Measurements from ENCODE around the gene SDK2. TPM values are rescaled to one million over a fixed set of nuclear protein-coding genes. Genes with fewer than 3 reads are reported as not detected.

Gene SDK2
- total RNA-seq, 1 donor from 2014 or later, result 11.2 TPM

- DNase-seq (ENCODE audit: low read depth) (no peak), FAIRE-seq (no peak)
- H3K27ac Mint-ChIP-seq (ENCODE audit: unreplicated experiment), result no peak overlapping the region
- H3K9me3 Mint-ChIP-seq (ENCODE audit: unreplicated experiment), result no peaks in the 10 kb centered on the region
- Histone ChIP-seq H3K9me3 (ENCODE audit: insufficient read depth, low read depth, low read length) (no peaks in the 10 kb centered on the region), H2AFZ (ENCODE audit: low read depth, low read length) (no peak overlapping the region), H3K27me3 (ENCODE audit: insufficient read depth, low read length) (no peaks in the 10 kb centered on the region), H3K4me3 (ENCODE audit: insufficient read depth, low read depth, low read length) (no peak overlapping the region), H3K79me2 (ENCODE audit: insufficient read depth, low read length) (no peaks in the 10 kb centered on the region), H4K20me1 (ENCODE audit: insufficient read depth, low read length) (no peaks in the 10 kb centered on the region), H3K36me3 (ENCODE audit: insufficient read depth, low read length) (no peaks in the 10 kb centered on the region), H3K27ac (ENCODE audit: low read depth, low read length) (no peak overlapping the region), H3K4me2 (ENCODE audit: low read length) (no peak overlapping the region), H3K4me1 (ENCODE audit: insufficient read depth, low read length) (no peaks in the 10 kb centered on the region), H3K9ac (ENCODE audit: low read length) (no peak overlapping the region)
- no peak overlapping the region for H3K4me3 Mint-ChIP-seq (ENCODE audit: unreplicated experiment)
- H3K27me3 Mint-ChIP-seq (ENCODE audit: low read depth, unreplicated experiment), result peaks cover 1% of the 10 kb centered on the region
- no peaks in the 10 kb centered on the region for H3K4me1 Mint-ChIP-seq (ENCODE audit: low read depth, unreplicated experiment)
- TF ChIP-seq CTCF (IDR thresholded peaks at IDR 0.05; ENCODE audit: insufficient read depth, low read depth, low read length) (no peak), EZH2 (IDR thresholded peaks at IDR 0.05; ENCODE audit: insufficient read depth, low read length) (no peak)
- H3K36me3 Mint-ChIP-seq (ENCODE audit: low read depth, unreplicated experiment), result no peaks in the 10 kb centered on the region
Measured at GRCh38 chr17:73564843-73565242, 79.4 kb downstream of the SDK2 start.

DNA sequence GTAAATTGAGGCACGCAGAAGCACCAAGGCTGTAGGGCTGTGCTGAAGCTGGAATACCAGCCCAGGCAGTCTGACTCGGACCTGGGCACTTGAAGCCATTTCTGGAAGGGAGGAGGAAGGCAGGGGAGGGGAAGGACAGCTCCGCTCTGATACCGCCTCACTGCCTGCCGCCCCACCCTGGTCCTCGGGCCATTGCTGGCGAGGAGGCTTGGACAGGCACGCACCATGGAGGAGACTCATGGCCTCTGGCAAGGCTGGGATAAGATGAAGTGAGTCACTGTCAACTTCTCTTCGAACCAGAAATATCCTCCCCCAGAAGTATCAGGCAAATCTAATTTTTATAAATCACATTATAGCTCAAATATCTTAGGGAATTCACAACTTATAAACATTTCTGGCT lies 81.3 kb downstream of the SDK2 start:
- peaks cover 2% of the 10 kb centered on the region for H3K27me3 Mint-ChIP-seq (ENCODE audit: low read depth, unreplicated experiment)
- Histone ChIP-seq H3K27me3 (ENCODE audit: insufficient read depth, low read length) (no peaks in the 10 kb centered on the region), H3K4me1 (ENCODE audit: insufficient read depth, low read length) (no peaks in the 10 kb centered on the region), H3K79me2 (ENCODE audit: insufficient read depth, low read length) (no peaks in the 10 kb centered on the region), H2AFZ (ENCODE audit: low read depth, low read length) (no peak overlapping the region), H3K4me3 (ENCODE audit: insufficient read depth, low read depth, low read length) (no peak overlapping the region), H3K27ac (ENCODE audit: low read depth, low read length) (no peak overlapping the region), H3K9me3 (ENCODE audit: insufficient read depth, low read depth, low read length) (no peaks in the 10 kb centered on the region), H4K20me1 (ENCODE audit: insufficient read depth, low read length) (no peaks in the 10 kb centered on the region), H3K36me3 (ENCODE audit: insufficient read depth, low read length) (no peaks in the 10 kb centered on the region), H3K4me2 (ENCODE audit: low read length) (no peak overlapping the region), H3K9ac (ENCODE audit: low read length) (no peak overlapping the region)
- DNase-seq (ENCODE audit: low read depth) (no peak), FAIRE-seq (no peak)
- no peak overlapping the region for H3K4me3 Mint-ChIP-seq (ENCODE audit: unreplicated experiment)
- H3K4me1 Mint-ChIP-seq (ENCODE audit: low read depth, unreplicated experiment), result peaks cover 5% of the 10 kb centered on the region
- H3K27ac Mint-ChIP-seq (ENCODE audit: unreplicated experiment), result no peak overlapping the region
- no peaks in the 10 kb centered on the region for H3K9me3 Mint-ChIP-seq (ENCODE audit: unreplicated experiment)
- TF ChIP-seq CTCF (IDR thresholded peaks at IDR 0.05; ENCODE audit: insufficient read depth, low read depth, low read length), result no peak
- no peak for TF ChIP-seq EZH2 (IDR thresholded peaks at IDR 0.05; ENCODE audit: insufficient read depth, low read length)
- no peaks in the 10 kb centered on the region for H3K36me3 Mint-ChIP-seq (ENCODE audit: low read depth, unreplicated experiment)

DNA sequence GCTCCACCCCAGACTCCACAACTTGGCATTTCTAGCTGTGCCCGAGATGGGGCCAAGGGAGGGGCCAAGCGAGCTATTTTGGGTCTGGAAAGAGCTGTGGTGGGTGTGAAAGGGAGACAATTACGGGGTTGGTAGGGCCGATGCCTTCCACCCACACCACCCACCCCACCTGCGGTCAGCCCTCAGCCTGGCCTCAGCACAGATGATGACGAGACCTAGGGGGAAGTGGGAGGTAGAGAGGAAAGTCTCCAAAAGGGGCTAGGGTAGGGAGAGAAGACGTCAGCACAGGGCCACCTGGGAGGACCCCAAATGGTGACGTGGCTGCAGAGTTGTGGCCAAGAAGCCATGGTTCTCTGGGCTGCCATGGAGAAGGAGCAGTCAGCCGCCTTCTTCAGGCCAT lies 83.1 kb downstream of the SDK2 start:
- Histone ChIP-seq H3K9me3 (ENCODE audit: insufficient read depth, low read depth, low read length) (no peaks in the 10 kb centered on the region), H3K27ac (ENCODE audit: low read depth, low read length) (no peak overlapping the region), H2AFZ (ENCODE audit: low read depth, low read length) (no peak overlapping the region), H3K9ac (ENCODE audit: low read length) (no peak overlapping the region), H3K4me2 (ENCODE audit: low read length) (no peak overlapping the region), H3K27me3 (ENCODE audit: insufficient read depth, low read length) (no peaks in the 10 kb centered on the region), H3K4me1 (ENCODE audit: insufficient read depth, low read length) (no peaks in the 10 kb centered on the region), H4K20me1 (ENCODE audit: insufficient read depth, low read length) (no peaks in the 10 kb centered on the region), H3K36me3 (ENCODE audit: insufficient read depth, low read length) (no peaks in the 10 kb centered on the region), H3K79me2 (ENCODE audit: insufficient read depth, low read length) (no peaks in the 10 kb centered on the region), H3K4me3 (ENCODE audit: insufficient read depth, low read depth, low read length) (no peak overlapping the region)
- H3K4me3 Mint-ChIP-seq (ENCODE audit: unreplicated experiment), result no peak overlapping the region
- TF ChIP-seq EZH2 (IDR thresholded peaks at IDR 0.05; ENCODE audit: insufficient read depth, low read length), result no peak
- TF ChIP-seq CTCF (IDR thresholded peaks at IDR 0.05; ENCODE audit: insufficient read depth, low read depth, low read length), result no peak
- no peaks in the 10 kb centered on the region for H3K9me3 Mint-ChIP-seq (ENCODE audit: unreplicated experiment)
- H3K36me3 Mint-ChIP-seq (ENCODE audit: low read depth, unreplicated experiment), result no peaks in the 10 kb centered on the region
- peaks cover 10% of the 10 kb centered on the region for H3K27me3 Mint-ChIP-seq (ENCODE audit: low read depth, unreplicated experiment)
- no peak overlapping the region for H3K27ac Mint-ChIP-seq (ENCODE audit: unreplicated experiment)
- FAIRE-seq, result no peak
- no peak for DNase-seq (ENCODE audit: low read depth)
- peaks cover 5% of the 10 kb centered on the region for H3K4me1 Mint-ChIP-seq (ENCODE audit: low read depth, unreplicated experiment)
